Keratinocyte (primary cell): ENCODE results near the gene GAMT.

ENCODE experiments used
- EZH2 ChIP-seq: IDR thresholded peaks from one replicate; pipeline ENCODE4 v1.6.1; 2012; ENCODE audit warnings: inconsistent platforms, mild to moderate bottlenecking, low read length, moderate library complexity
- TF ChIP-seq, protein P1 (sequence below), 3 experiments: IDR thresholded peaks in 1 of 3; conservative IDR thresholded peaks in 1 of 3; optimal IDR thresholded peaks in 1 of 3; 2 replicates in 2 of 3; 3 replicates in 1 of 3; pipeline versions ENCODE3 to v1.5.1; 2011; ENCODE audit warnings: low read length in 3 of 3, mild to moderate bottlenecking in 3 of 3, moderate library complexity in 2 of 3, control low read depth in 1 of 3, inconsistent platforms in 1 of 3; ENCODE audit not compliant: insufficient read depth in 2 of 3; ENCODE audit errors: extremely low read depth in 1 of 3

DNA sequence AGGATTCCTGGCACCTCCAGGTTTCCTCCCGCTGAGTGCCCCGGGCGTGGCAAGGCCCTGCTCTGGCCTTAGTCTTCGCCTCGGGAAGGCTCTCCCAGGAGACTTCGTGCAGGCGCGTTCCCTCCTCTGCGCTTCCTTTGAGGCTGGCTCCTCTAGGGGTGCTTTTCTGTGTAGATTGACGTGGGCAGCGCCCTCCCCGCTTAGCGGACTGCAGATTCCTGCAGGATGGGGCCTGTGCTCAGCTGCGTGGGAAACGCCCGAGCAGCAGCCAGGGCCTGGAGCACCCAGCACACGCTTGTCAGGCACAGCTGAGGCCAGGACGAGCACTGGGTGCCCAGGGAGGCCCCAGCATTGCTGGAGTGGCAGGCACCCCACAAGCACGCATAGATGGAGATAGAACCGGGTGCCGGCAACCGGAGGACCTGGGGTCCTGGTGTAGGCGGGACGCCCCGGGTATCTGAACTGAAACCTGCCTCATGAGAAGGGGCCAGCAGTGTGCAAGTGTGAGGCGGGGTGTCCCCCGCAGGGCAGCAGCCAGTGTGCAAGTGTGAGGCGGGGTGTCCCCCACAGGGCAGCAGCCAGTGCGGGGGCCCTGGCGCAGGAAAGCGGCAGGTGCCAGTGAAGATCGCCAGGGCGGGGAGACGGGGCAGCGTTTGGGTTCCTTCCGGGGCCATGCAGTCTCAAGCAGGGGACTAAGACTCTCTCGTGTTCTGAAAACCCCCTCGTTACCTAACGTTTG lies 14.2 kb downstream of the GAMT start:
- TF ChIP-seq, protein P1, sequence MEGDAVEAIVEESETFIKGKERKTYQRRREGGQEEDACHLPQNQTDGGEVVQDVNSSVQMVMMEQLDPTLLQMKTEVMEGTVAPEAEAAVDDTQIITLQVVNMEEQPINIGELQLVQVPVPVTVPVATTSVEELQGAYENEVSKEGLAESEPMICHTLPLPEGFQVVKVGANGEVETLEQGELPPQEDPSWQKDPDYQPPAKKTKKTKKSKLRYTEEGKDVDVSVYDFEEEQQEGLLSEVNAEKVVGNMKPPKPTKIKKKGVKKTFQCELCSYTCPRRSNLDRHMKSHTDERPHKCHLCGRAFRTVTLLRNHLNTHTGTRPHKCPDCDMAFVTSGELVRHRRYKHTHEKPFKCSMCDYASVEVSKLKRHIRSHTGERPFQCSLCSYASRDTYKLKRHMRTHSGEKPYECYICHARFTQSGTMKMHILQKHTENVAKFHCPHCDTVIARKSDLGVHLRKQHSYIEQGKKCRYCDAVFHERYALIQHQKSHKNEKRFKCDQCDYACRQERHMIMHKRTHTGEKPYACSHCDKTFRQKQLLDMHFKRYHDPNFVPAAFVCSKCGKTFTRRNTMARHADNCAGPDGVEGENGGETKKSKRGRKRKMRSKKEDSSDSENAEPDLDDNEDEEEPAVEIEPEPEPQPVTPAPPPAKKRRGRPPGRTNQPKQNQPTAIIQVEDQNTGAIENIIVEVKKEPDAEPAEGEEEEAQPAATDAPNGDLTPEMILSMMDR (optimal IDR thresholded peaks at IDR 0.05 in 1 of 3, IDR thresholded peaks at IDR 0.05 in 1 of 3, conservative IDR thresholded peaks at IDR 0.05 in 1 of 3; ENCODE audit: extremely low read depth in 1 of 3, insufficient read depth in 2 of 3, low read length in 3 of 3), result no peak
- no peak for TF ChIP-seq EZH2
